Endothelial cell (in vitro differentiated cells): Measurements from ENCODE around the gene HOXB2. TPM values are rescaled to one million over a fixed set of nuclear protein-coding genes. Genes with fewer than 3 reads are reported as not detected.

Source experiments
- DNase-seq: peaks from one replicate; pipeline ENCODE4 v3.0.0; 2021; ENCODE audit warnings: low spot score
- H3K27ac Mint-ChIP-seq: one replicate; pipeline ENCODE4 v1.8.0; 2021; ENCODE audit warnings: mixed read lengths, inconsistent platforms; ENCODE audit not compliant: unreplicated experiment
- H3K27me3 Mint-ChIP-seq: one replicate; pipeline ENCODE4 v1.8.0; 2021; ENCODE audit warnings: mild to moderate bottlenecking, moderate library complexity, mixed read lengths, inconsistent platforms; ENCODE audit not compliant: unreplicated experiment
- H3K36me3 Mint-ChIP-seq: one replicate; pipeline ENCODE4 v1.8.0; 2021; ENCODE audit warnings: mild to moderate bottlenecking, low read depth, mixed read lengths, inconsistent platforms; ENCODE audit not compliant: unreplicated experiment
- H3K4me1 Mint-ChIP-seq: one replicate; pipeline ENCODE4 v1.8.0; 2021; ENCODE audit warnings: mild to moderate bottlenecking, mixed read lengths, inconsistent platforms; ENCODE audit not compliant: unreplicated experiment
- H3K4me3 Mint-ChIP-seq: one replicate; pipeline ENCODE4 v1.8.0; 2021; ENCODE audit warnings: mild to moderate bottlenecking, mixed read lengths, inconsistent platforms; ENCODE audit not compliant: unreplicated experiment
- H3K9me3 Mint-ChIP-seq: one replicate; pipeline ENCODE4 v1.8.0; 2021; ENCODE audit warnings: mixed read lengths, inconsistent platforms; ENCODE audit not compliant: unreplicated experiment
- CTCF ChIP-seq: fragments of 200-600 bp; sonication (generic); IDR thresholded peaks from one replicate; pipeline ENCODE4 v1.5.0; 2021; ENCODE audit warnings: antibody characterized with exemption; ENCODE audit not compliant: unreplicated experiment
- total RNA-seq: library from RNA; stranded (reverse); fragmentation: NEBNext Ultra II Directional; extraction: Animal tissue kit (Norgen Biotek cat#: 25700); gene quantifications from one replicate; pipeline ENCODE4 v1.2.1, GENCODE V29; 2021; ENCODE audit not compliant: unreplicated experiment

HOXB2 gene
- total RNA-seq, 1 donor from 2014 or later = 5.6 TPM

GRCh38 chr17:48500435-48501426 lies 44.2 kb downstream of the HOXB2 start:
- H3K27me3 Mint-ChIP-seq = peaks cover 4% of the 10 kb centered on the region
- H3K4me3 Mint-ChIP-seq = no peak overlapping the region
- no peaks in the 10 kb centered on the region for H3K9me3 Mint-ChIP-seq
- no peak for TF ChIP-seq CTCF
- H3K4me1 Mint-ChIP-seq = peaks cover 19% of the 10 kb centered on the region
- no peak for DNase-seq
- no peak overlapping the region for H3K27ac Mint-ChIP-seq
- H3K36me3 Mint-ChIP-seq = no peaks in the 10 kb centered on the region

- H3K4me3 Mint-ChIP-seq = no peak overlapping the region
- no peak overlapping the region for H3K27ac Mint-ChIP-seq
- no peak for TF ChIP-seq CTCF
- DNase-seq = no peak
- H3K4me1 Mint-ChIP-seq = peaks cover 19% of the 10 kb centered on the region
- no peaks in the 10 kb centered on the region for H3K36me3 Mint-ChIP-seq
- H3K9me3 Mint-ChIP-seq = no peaks in the 10 kb centered on the region
- peaks cover 4% of the 10 kb centered on the region for H3K27me3 Mint-ChIP-seq
Measured at GRCh38 chr17:48499735-48500434, 45.0 kb downstream of the HOXB2 start.

GRCh38 chr17:48499248-48499647 lies 45.7 kb downstream of the HOXB2 start:
- Mint-ChIP-seq H3K4me3 (no peak overlapping the region), H3K36me3 (no peaks in the 10 kb centered on the region), H3K27ac (no peak overlapping the region), H3K27me3 (peaks cover 4% of the 10 kb centered on the region), H3K4me1 (peaks cover 19% of the 10 kb centered on the region), H3K9me3 (no peaks in the 10 kb centered on the region)
- DNase-seq = no peak
- TF ChIP-seq CTCF = no peak

GRCh38 chr17:48498164-48498850 lies 46.6 kb downstream of the HOXB2 start:
- DNase-seq = no peak
- H3K27me3 Mint-ChIP-seq = peaks cover 4% of the 10 kb centered on the region
- H3K27ac Mint-ChIP-seq = no peak overlapping the region
- no peak for TF ChIP-seq CTCF
- H3K36me3 Mint-ChIP-seq = no peaks in the 10 kb centered on the region
- no peaks in the 10 kb centered on the region for H3K9me3 Mint-ChIP-seq
- H3K4me1 Mint-ChIP-seq = peaks cover 19% of the 10 kb centered on the region
- H3K4me3 Mint-ChIP-seq = no peak overlapping the region
